Stromal cell of bone marrow (primary cell): ENCODE measurements around the gene NAGS.
"Not testable (repeated sequence)": the region's sequence is repeated elsewhere in the genome, so short reads cannot be mapped to it uniquely, and the experiment has no call there.

ENCODE experiments used
- DNase-seq: peaks from one replicate; pipeline ENCODE4 v3.0.0-alpha.2; 2012; ENCODE audit warnings: low read depth

NAGS gene

DNA sequence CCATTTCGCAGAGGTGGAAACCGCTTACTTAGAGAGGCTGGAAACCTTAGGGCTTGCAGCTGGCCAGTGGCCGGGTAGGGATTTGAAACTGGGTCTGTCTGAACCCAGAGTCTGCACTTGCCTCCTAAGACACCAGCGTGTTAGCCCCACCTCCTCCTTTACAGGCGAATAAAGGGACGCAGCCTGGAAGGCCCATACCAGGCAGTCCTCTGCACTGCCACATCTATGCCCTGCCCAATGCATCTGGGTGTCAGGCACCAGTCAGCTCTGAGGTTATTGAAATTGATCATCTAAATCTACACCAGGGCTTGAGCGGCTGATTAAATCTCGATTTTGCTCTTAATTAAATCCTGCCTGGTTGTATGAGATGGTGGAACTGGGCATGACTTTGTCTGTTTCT is 19.9 kb upstream of the NAGS start:
- DNase-seq = no peak

- DNase-seq = no peak
Measured at GRCh38 chr17:43986225-43986981, 18.0 kb upstream of the NAGS start.

DNA sequence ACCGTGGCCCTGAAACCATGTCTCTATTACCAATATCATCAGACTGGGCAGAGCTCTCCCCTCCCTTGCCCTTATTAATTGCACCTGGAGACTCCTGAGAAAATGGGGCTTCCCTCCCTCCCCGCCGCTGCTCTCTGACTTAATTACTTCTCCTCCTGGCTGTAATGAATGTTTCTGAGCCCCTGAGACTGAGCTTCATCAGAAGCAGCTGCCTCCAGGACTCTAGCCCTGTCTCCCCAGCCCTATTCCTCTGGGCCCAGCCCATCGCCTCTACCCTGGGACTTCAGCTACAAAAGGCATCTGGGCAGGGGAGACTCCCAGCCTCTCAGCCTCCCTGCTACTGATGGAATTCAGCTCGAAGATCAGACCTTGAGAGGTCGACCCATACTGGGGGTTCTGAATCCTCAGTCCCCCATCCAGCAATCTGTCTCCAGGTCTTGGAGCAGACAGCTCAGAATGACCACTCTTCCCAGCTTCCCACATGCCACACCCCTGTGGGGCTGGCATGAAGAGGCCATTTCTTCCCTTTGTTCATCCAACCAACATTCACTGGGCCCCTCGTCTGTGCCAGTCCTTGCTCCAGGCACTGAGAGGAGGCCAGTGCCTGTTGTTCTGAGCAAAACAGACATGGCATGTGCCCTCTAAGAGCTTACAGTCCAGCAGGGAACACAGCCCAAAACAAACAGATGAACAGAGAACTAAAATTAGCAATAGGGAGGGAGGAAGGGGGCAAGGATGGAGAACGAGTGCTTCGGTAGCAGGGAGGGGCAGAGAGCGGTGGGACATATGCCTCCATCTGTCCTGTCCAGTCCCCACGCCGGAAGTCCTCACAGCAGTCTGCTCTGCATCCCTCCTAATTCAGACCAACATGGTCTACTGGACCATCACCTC is 17.0 kb upstream of the NAGS start:
- DNase-seq = no peak

DNA sequence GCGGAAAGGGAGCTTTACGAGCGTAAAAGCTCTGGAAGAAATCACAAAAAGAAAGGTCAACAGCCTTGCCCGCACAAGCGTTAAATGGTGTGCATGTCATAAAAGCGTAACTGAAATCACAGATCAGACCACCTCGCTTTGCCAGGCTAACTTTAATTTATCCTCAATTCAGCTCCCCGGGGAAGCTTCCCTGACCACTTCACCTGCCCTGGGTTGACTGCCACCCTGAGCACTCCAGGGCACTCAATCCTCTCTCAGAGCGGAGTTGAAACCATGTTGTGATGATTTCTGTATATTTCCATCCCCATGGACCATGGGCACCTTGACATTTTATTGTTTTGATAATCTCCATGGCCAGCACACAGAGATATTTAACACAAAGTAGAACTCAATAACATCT is 16.1 kb upstream of the NAGS start:
- no peak for DNase-seq

DNA sequence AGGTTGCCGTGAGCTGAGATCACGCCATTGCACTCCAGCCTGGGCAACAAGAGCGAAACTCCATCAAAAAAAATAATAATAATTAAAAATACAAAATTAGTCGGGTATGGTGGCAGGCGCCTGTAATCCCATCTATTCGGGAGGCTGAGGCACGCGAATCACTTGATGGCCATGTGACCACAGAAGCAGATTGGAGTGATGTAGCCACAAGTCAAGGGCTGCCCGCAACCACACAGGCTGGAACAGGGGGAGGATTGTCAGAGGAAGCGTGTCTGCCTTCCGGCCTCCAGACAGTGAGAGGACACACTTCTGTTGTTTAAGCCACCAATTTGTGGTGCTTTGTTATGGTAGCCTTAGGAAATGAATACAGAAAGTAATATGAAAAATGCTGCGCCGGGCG is 11.8 kb upstream of the NAGS start:
- DNase-seq = no peak

DNA sequence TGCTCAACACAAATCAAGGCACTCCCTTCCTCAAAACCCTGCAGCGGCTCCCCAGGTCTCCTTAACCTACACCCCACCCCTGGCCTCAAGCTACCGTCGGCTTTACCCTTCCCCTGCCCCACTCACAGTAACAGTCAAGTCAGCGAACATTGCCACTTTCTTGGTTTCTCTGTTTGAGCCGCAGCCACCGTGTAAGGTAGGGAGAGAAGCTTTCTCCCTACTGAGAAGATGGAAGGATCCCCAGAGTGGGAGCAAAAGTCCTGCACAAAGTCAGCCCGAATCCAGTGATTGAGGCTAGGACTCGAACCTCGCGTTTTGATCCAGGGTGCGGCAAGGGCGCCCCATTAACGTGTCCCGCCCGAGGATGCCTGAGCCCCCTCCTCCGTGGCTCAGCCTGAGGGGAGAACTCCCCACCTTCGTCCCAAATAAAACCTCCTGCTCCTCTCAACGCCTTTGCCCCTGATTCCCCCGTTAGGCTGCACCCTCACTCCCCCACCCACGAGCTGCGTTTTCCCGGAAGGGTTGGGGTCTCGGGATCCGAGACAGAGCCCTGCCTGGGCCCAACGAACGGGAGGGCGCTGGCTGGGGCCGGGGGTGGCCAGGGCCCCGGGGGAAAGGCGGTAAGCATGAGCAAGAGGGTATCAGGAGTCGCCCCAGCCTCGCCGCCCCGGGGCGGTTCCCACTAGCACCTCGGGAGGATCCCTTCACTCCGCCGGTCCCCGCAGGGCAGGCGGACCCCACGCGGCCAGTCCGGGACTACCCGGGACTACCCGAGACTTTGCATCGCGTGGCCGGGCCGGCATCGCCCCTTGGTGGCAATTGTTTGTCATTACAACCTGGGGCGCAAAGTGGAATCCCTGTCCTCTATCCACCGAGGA is 9.9 kb upstream of the NAGS start:
- DNase-seq = no peak

GRCh38 chr17:43995150-43995471 is 9.3 kb upstream of the NAGS start:
- DNase-seq = no peak

DNA sequence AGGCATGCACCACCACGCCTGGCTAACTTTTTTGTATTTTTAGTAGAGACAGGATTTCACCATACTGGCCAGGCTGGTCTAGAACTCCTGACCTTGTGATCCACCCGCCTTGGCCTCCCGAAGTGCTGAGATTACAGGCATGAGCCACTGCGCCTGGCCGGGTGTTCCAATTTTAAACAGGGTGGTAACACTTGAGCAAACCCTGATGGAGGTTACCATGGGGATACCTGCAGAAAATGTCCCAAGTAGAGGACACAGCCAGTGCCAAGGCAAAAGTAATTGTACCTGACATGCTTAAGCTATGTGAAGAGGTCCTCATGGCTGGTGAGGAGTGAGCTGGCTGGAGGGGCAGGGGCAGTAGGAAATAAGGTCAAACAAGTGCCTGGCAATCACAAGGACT is 7.2 kb upstream of the NAGS start:
- not testable (repeated sequence) for DNase-seq

- DNase-seq = peak; percentile 58
Measured at GRCh38 chr17:43998552-43998951, 5.9 kb upstream of the NAGS start.

GRCh38 chr17:43999024-43999423 is 5.4 kb upstream of the NAGS start:
- no peak for DNase-seq

DNA sequence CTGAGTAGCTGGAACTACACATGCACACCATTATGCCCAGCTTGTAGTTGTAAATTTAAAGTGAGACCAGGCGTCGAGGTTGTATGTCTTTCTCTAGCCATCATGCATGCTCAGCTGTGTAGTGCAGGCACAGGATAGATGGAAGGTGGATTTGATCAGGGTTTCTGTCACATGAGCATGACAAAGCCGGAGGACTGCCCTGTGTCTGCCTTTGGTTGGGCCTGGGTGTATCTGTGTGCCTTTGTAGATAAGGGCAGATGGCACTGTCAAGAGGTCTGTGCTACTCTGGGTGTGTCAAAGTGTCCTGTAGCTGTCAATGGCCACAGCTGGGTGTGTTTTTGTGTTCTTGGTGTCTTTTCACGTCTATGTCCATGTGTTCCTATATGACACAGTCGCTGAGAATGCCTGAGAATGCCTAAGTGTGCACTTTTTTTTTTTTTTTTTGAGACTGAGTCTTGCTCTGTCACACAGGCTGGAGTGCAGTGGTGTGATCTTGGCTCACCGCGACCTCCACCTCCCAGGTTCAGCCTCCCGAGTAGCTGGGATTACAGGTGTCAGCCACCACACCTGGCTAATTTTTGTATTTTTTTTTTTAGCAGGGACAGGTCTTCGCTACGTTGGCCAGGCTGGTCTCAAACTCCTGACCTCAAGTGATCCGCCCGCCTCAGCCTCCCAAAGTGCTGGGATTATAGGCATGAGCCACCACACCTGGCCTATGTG is 4.1 kb upstream of the NAGS start:
- DNase-seq = no peak

- no peak for DNase-seq
Measured at GRCh38 chr17:44000871-44001460, 3.5 kb upstream of the NAGS start.

DNA sequence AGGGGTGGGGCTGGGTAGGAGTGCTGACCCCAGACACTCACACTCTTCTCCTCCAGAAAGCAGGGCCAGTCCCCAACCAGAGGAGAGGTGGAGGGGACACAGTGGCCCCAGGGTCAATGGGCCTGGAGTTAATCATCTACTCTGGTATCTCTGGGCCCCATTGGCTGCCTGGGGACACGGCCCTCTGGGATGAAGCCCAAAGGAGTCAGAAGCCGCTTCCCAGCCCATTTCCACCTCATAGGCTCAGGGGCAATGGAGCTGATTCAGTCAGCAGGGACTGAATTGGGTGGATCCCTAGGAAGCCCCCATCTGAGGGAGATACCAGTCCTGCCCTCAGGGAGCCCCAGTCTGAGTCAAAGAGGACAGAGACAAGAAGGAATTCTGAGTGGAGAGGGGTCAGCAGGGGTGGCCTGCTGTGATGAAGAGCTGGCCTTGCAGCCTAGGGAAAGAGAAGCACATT is 2.9 kb upstream of the NAGS start:
- no peak for DNase-seq

DNA sequence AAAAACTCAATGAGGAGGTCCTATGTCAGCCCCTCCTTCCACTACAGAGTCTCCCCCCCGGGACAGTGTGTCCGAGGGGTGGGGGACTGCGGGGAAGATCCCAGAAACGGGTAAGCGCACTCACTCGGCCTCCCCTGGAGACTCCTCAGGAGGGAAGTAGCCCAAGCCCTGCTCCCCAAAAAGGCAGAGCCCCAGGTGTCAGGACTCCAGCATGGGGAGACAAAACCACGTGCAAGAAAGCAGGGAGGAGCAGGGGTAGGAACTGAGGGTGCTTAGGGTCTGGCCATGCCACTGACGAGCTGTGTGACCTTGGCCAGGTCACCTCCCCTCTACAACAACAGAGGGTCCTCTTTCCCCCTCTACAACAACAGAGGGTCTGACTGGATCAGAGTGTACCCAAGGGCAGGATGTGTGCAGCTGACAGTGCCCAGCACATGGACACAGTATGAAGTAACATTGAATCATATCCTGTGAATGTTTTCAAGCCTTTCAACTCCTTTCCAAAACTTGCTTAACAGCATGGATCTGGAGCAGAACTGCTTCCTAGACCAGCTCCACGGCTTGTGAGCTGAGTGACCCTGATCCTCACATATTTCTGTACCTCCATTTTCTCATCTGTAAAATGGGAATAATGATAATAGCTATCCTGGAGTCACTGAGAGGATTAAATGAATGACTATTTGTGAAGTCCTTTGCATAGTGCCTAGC is 2.1 kb upstream of the NAGS start:
- peak; percentile 76 for DNase-seq

- DNase-seq = no peak
Measured at GRCh38 chr17:44004761-44005526, 522 bp downstream of the NAGS start.

- no peak for DNase-seq
Measured at GRCh38 chr17:44005527-44006271, 1.3 kb downstream of the NAGS start.

DNA sequence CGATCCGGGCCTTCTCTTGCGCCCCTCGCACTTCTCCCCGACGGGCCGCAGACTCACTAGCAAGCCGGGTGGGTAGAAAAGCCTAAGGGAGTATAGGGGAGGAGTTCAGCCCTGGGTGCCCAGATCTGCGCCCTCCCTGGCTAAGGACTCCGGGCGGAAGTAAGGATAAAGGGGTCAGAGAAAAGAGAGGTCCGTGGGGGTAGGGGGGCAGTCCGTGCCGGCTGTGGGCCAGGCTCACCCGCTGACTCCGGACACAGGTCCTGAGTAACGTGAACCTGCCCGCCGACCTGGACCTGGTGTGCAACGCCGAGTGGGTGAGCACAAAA is 1.8 kb downstream of the NAGS start:
- DNase-seq = no peak

GRCh38 chr17:44006598-44007345 is 2.4 kb downstream of the NAGS start:
- DNase-seq = peak; percentile 86
